Cardiac septum (tissue), 1 donor: ENCODE data around the gene SERPINH1. TPM values are rescaled to one million over a fixed set of nuclear protein-coding genes. Genes with fewer than 3 reads are reported as not detected.
"Not testable (repeated sequence)": the region's sequence is repeated elsewhere in the genome, so short reads cannot be mapped to it uniquely, and the experiment has no call there.

Source experiments
- DNase-seq: peaks from one replicate; pipeline ENCODE4 v3.0.0-alpha.2; 2020; ENCODE audit warnings: low spot score
- intact Hi-C: fragments of 100-400 bp; cut with DNase I; formaldehyde crosslinking; loops from one replicate; pipeline ENCODE4 v1.14.0; 2022
- total RNA-seq: library from RNA; stranded (reverse); fragmentation: NEBNext Ultra II Directional; extraction: Animal tissue kit (Norgen Biotek cat#: 25700); gene quantifications from one replicate; pipeline ENCODE4 v1.2.1, GENCODE V29; 2021
- donor health status: DM: no; HTN: no; CAD: no.

SERPINH1 gene
- total RNA-seq, 1 donor from 2014 or later: 133 TPM

DNA sequence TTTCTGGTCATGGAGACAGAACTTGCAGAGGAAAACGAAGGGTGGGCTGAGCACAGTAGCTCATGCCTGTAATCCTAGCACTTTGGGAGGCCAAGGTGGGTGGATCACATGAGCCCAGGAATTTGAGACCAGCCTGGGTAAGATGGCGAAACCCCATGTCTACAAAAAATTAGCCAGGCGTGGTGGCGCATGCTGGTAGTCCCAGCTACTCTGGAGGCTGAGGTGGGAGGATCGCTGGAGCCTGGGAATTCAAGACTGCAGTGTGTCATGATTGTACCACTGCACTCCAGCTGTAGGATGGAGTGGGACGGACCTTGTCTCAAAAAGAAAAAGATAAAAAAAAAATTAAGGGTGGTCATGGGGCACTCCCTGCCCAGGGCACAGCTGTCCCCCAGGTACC, 5.9 kb downstream of the SERPINH1 start:
- intact Hi-C loops: no loop called here
- no peak for DNase-seq

DNA sequence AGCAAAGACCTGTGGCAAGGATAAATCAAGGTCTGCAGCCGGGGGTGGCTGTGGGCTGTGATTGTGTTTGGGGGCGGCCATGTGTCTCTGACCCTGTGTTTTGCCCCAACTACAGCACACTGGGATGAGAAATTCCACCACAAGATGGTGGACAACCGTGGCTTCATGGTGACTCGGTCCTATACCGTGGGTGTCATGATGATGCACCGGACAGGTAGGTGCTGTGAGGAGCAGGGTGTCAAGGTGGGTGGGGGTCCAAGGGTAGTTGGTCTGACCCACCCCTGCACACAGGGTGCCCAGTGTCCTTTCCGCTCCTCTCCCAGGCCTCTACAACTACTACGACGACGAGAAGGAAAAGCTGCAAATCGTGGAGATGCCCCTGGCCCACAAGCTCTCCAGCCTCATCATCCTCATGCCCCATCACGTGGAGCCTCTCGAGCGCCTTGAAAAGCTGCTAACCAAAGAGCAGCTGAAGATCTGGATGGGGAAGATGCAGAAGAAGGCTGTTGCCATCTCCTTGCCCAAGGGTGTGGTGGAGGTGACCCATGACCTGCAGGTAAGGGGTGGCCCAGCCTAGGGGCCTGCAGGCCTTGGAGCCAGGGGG, 6.7 kb downstream of the SERPINH1 start:
- no peak for DNase-seq
- intact Hi-C loops: no loop called here

DNA sequence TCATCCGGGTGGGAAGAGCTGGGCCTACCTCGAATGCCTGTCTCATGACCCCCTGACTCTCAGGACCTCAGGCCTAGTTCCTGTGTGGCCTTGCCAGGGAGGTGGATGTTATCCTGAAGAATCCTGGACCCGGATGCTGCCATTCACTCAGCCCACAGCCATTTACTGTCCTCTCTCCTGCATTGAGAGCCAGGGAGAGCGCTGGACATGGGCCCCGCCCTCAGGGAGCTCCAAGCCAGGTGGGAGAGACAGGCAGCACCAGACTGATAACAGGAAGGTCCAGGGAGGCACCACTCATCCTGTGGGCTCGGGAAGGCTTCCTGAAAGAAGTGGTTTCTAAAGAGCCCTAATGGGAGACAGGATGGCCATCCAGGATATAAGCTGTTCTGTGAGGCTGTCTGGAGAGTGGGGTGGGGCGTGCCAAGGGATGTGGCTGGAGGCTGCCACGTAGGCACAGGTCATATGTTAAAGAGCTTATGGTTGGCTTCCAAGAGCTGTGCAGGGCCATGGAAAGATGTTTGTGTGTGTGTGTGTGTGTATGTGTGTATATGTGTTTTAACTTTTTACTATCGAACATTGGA, 8.6 kb downstream of the SERPINH1 start:
- intact Hi-C loops: no loop called here
- DNase-seq: no peak

DNA sequence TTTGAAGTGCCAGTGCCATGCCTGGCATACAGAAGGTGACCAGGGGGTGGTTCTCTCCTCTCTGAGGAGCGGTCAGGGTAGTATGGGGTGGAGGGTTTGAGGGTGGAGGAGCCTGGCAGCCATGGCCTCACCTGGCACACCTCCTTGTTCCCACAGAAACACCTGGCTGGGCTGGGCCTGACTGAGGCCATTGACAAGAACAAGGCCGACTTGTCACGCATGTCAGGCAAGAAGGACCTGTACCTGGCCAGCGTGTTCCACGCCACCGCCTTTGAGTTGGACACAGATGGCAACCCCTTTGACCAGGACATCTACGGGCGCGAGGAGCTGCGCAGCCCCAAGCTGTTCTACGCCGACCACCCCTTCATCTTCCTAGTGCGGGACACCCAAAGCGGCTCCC, 9.6 kb downstream of the SERPINH1 start:
- intact Hi-C loops: no loop called here
- DNase-seq: no peak

DNA sequence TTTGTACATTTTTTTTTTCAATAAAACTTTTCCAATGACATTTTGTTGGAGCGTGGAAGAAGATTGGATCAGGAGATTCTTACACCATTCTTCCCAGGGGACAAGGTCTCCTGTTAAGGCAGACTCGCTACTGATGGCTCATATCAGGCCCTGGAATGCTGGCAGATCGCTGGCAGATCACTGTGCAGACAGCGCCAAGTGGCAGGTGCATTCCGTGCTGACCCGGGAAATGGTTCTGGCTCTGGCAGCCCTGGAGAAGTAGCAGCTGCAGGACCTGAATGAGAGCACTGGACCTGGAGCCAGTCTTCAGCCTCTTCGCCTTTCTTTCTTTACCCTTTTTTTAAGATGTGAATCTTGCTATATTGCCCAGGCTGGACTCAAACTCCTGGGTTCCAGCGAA, 10.7 kb downstream of the SERPINH1 start:
- intact Hi-C loops: no loop called here
- no peak for DNase-seq

DNA sequence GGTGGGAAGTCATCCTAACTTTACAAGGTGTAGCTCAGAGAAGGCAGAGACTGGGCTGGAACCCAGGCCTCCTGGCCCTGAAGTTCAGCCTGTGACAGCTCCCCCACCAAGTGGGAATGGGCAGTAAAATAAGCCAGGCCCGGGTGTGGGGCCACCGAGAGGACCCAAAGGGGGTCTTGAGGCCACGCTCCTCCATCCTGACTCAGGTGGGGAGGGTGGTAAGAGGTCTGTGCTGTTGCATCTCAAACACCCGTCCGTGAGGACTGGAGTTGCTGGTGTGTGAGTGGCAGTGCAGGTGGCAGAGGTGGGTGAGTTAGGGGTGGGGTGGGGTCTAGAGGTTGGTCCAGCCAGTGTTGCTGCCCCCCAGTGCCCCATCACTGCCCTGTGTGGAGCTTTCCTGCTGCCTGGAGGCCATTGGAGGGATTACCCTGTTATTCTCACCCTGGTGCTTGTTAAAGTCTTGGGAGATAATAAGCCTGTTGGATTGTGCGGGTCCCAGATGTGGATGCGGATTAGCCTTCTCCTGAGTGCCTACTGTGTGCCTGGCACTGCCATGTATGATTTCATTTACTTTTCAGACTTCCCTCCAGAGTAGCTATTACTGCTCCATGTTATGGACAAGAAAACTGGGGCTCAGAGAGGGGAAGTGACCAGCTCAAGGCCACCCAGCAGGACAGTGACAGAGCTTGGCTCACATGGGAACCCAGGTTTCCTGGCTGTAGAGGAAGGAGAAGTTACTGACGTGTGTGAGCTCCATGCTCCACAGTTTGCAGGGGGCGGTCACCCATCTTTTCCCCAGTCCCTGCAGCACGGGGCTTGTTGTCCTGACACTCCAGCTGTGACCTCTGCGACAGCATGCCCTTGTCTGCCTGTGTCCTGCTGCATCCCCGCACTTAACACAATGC, 12.9 kb downstream of the SERPINH1 start:
- intact Hi-C loops: no loop called here
- DNase-seq: no peak

DNA sequence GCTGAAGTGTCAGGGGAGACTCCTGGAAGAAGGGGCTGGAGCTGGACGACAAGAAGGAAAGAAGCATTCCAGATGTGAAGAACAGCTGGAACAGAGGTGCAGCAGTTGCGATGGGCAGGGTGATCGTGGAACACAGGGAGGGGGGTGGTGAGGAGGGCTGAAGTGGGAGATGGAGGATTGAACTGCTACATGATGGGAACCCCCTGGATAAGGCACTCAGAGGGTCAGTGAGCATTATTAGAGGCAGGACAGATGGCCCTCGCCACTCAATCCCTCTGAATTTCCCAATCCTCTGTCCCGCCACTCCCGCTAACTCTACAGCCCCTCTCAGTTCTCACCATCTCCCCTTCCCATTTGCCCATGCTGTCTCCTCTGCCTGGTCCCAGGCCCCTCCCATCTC, 14.0 kb downstream of the SERPINH1 start:
- intact Hi-C loops: loop anchor here (2.0 kb wide), 1 partner anchor 29 kb away; no protein-coding TSS in a partner anchor
- DNase-seq: no peak

DNA sequence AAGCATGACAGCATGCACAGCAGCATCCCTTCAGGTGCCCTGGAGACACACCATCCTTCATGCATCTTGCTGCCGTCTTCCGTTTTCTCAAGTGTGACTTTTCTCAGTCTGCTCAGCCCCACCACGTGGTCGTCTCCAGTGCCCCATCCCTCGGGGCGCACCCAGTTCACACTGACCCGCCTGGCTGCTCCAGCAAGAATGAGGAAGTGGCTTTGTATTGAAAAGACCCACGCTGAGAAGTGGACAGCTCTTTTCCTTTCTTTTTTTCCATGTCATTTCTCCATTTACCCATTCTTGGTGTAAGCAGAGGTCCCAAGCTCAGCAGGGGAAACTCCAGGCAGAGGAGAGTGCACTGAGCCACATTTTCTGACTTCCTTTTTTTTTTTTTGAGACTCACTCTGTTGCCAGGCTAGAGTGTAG, 14.5 kb downstream of the SERPINH1 start:
- intact Hi-C loops: loop anchor here (2.0 kb wide), 1 partner anchor 30 kb away; no protein-coding TSS in a partner anchor

DNA sequence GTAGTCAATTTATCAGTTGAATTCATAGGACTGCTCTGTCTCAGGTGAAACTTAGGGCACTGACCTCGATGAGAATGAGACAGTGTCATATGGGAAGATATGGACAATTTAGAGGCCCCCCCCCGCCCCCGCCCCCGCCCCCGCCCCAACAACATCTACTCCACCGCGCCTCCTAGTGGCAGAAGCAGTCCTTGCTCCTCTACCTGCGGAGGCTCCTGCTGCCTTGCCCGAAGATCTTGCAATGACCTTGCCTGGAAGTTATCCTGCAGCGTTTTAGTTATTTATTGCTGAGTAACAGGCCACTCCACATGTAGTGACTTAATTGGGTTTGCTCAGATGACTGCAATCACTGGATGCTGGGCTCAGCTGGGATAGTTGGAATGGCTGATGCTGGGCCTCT, 15.2 kb downstream of the SERPINH1 start:
- intact Hi-C loops: loop anchor here (2.0 kb wide), 1 partner anchor 30 kb away; no protein-coding TSS in a partner anchor
- DNase-seq: no peak

More for the DNA sequence above, 14.5 kb downstream of the SERPINH1 start:
- no peak for DNase-seq

DNA sequence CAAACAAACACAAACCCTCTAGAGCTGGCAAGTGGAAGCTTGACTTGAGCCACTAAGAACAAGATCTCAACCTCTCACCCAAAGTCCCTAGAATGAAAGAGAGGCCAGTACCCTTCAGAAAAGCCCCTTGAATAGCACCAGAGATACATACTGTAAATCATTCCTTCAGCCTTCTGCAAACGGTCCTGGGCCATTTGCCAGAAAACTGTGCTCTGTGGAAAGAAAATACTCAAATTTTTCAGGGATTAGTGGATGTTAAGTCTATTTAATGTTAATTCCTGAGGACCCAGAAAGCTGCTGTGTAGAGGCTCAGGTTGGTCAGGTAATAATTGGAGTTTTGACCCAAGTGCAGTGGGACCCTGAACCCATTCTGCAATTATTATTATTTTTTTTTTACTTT, 16.9 kb downstream of the SERPINH1 start:
- intact Hi-C loops: no loop called here
- no peak for DNase-seq

DNA sequence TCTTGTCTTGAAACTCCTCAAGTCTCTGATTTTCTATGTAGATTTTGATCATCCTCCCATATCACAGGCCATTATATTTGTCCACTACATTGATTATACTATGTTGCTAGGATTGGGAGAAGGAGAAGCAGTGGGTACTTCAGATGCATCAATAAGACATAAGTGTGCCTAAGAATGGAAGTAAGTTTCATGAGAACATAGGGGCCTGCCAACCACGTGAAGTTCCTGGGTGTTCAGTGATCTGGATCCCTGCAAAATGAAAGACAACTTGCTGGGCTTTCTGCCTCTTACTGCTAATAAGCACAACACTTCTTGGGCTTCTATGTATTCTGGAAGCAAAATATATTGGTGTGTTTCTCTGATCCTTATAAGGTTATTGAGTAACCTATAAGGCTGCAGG, 17.8 kb downstream of the SERPINH1 start:
- intact Hi-C loops: no loop called here
- DNase-seq: no peak

DNA sequence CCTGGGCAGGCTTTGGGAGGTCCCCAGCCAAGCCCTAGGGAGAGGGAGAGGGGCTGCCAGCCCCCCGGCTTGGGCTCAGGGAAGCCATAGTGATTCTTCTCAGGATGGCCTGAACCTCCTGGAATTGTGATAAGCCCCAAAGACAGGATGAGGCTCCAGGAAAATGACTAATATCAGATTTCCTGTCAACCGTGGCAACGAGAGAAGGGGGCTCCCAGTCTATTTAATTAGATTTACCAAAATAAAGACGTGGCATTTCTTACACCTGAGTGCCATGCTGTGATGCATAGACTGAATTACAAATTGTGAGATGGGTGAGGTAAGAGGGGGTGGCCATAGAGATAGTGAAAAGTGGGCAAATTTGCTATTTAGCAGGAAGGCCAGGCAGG, 20.4 kb downstream of the SERPINH1 start:
- no peak for DNase-seq
- intact Hi-C loops: loop anchor here (2.0 kb wide), 1 partner anchor 18 kb away; no protein-coding TSS in a partner anchor

DNA sequence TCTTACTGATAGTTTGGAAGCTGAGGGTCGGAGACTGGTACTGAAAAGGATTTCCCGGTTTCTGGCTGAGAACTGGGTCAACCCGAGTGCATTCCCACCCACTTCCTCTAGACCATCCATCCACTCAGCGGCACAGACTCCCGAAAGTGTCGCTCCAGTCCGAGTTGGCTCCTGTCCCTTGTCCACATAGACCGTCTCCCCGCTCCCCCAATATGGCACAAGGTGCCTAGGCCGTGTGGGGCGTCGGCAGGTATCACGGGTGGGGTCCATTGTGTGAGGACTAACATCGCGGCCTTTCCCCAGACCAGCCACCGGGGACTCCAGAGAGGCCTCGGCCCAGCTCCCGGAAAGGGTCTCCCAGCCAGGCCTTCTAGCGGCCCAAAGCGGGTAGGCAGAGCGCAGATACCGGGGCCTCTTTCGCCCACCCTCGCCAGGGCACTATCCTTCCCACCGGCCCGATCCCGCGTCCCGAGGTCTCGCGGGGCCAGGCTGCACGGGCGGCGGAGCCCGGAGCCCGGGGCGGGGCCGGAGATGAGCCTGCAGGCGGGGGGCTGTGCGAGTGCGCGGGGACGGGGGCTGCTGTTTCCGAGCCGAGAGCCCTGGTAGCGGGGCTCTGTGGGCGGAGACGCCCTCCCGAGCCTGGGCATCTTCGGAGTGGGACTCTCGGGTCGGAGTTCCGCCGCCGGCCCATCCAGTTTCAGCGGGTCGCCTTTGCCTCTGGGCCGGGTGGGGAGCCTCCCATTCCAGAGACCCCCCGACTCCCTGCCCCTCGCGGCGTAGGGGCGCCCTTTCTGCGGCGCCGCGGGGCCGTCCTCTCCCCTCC, 21.1 kb downstream of the SERPINH1 start:
- no peak for DNase-seq
- intact Hi-C loops: loop anchor here (2.0 kb wide), 1 partner anchor 18 kb away; no protein-coding TSS in a partner anchor

DNA sequence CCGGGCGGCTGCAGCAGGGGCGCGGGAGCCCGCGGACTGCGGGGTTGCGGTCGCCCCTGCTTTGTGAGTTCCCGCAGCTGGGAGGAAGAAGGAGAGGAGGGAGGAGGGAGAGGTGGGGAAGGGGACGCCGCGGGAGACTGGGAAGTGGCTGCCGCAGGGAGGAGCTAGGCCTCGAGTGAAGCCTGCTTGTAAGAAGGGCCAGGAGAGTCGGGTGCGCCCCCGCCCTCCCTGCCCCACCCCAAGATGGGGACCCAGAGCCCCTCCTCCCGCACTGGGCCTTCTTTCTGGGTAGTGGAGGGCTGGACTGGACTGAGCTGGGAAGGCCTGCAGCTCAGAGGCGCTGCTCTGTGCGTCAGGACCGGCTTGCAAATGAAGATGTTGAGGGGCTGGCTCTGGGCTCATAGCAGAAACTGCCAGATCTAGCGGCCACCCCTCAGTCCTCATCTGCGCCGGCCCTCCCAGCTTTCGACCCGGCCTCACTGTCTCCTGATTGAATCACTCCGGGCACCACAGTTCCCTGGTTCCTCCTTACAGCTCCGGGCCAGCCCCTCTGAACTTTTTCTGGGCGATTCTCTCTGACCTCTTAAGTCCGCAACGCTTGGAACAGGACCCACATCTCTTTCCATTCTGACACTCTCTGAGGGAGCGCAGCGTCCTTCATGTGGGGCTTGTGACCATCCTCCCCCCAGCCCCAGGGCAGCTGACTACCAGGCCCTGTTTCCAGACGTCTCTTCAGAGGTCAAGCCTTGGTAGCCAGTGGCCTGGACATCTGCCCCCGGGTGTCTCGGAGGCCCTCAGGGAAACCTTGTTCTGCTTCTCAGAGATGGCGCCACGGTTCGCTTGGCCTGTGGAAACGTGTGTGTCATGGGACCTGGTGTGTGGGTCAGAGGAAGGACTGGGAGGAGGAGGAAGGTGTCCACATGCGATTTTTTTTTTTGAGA, 21.9 kb downstream of the SERPINH1 start:
- intact Hi-C loops: loop anchor here (2.0 kb wide), 1 partner anchor 19 kb away; no protein-coding TSS in a partner anchor
- DNase-seq: peak; percentile 81

DNA sequence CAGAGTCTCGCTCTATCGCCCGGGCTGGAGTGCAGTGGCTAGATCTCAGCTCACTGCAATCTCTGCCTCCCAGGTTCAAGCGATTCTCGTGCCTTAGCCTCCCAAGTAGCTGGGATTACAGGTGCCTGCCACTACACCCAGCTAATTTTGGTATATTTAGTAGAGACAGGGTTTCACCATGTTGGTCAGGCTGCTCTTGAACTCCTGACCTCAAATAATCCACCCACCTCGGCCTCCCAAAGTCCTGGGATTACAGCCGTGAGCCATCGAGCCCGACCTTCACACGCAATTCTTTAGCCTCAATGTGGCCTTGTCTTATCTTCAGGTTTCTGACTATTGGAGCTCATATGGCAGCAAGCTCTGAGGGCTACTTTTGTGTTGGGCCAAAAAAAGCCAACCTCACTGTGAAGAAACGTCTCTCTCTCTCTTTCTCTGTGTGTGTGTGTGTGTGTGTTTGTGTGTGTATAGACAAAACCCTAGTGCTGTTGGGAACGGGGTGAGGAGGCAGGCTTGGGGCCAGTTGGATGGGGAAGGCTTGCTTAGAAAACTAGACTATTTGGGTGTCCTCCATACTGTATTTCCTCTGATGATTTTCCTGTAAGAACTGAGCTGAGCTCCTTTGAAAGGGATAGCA, 22.7 kb downstream of the SERPINH1 start:
- DNase-seq, intact Hi-C loops: not testable (repeated sequence)

DNA sequence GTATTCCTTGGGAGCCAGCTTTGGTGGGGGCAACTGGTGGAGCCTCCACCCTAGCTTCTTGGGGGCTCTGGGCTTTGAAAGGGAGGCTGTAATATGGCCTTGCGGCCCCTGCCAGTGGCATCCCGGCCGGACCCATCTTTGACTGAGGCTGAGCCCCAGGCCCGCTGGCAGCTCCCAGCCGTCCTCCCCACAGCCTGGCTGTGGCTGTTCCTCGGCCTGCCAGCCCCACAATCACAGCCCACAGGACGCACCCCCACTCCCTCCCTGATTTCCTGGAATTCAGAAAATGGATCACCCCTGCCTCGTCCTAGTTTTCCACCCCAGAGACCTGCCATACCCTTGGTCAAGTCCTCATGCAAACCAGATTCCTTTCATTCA, 23.2 kb downstream of the SERPINH1 start:
- DNase-seq: no peak
- intact Hi-C loops: no loop called here

DNA sequence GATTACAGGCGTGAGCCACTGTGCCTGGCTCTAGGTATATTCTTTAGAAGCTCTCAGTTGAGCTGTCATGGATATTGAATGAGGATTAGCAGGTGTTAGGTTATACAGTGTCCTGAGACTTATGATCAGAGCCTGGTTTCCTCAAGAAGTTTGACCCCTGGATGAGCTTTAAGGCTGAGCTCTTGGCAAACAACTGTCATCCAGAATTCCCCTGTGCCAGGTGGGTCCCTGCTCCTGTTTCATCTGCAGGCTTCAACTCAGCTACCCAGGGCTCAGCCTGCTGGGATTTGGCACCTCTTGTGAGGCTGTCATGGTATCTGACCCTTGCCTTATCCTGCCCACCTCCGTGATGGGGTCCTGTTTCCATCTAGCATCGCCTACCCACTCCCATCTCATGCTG, 24.3 kb downstream of the SERPINH1 start:
- no peak for DNase-seq
- intact Hi-C loops: no loop called here

DNA sequence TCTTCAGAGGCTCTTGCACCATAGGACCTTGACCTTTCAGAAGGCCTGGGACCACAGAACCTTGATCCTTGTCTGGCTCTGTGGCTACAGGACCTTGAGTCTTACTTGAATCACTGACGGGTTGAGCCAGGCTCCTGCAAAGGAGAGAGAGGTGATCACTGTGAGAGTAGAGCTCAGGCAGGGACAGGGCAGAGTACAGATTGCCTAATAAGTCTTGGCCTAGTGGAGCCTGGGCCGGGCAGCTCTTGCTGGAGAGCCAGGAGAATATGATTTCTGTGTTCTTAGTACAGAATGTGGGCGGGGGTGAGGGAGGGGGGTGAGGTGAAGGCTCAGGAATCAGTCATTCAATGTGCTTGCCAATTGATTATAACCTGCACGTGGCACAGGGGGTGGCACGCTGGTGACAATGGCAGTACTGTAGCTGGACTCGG, 26.0 kb downstream of the SERPINH1 start:
- DNase-seq: no peak
- intact Hi-C loops: no loop called here
